HepG2 (cell line): ENCODE results near the gene CACNG5.

Experiments
- CREM ChIP-seq, 2 experiments: sonication (generic) in 1 of 2; formaldehyde crosslinking in 1 of 2; IDR thresholded peaks; 2 replicates each; pipeline versions ENCODE4 v1.4.0 to v1.6.1; 2016 to 2020; ENCODE audit warnings: antibody characterized with exemption in 1 of 2, mild to moderate bottlenecking in 1 of 2, missing genetic modification reagents in 1 of 2
- CTCF ChIP-seq: sonication (generic); formaldehyde crosslinking; IDR thresholded peaks from 2 replicates; pipeline ENCODE4 v1.5.0; 2020; ENCODE audit warnings: mild to moderate bottlenecking, missing genetic modification reagents, moderate library complexity
- EP300 ChIP-seq, 3 experiments: sonication (generic) in 1 of 3; formaldehyde crosslinking in 1 of 3; IDR thresholded peaks; 2 replicates each; pipeline versions ENCODE4 v1.5.1 to v1.6.1; 2011 to 2020; ENCODE audit warnings: low read depth in 2 of 3, low read length in 2 of 3, borderline replicate concordance in 1 of 3, improper control_type of control experiment in 1 of 3, mild to moderate bottlenecking in 1 of 3, missing genetic modification reagents in 1 of 3, moderate library complexity in 1 of 3
- FOXK2 ChIP-seq: fragments of 450-650 bp; IDR thresholded peaks from 2 replicates; pipeline ENCODE4 v1.6.1; 2016
- GLI4 ChIP-seq: sonication (generic); formaldehyde crosslinking; IDR thresholded peaks from 2 replicates; pipeline ENCODE4 v1.5.1; 2020; ENCODE audit warnings: missing genetic modification reagents, mild to moderate bottlenecking, moderate library complexity, borderline replicate concordance
- MNT ChIP-seq: fragments of 450-650 bp; IDR thresholded peaks from 2 replicates; pipeline ENCODE4 v1.6.1; 2016
- MTA3 ChIP-seq: sonication (generic); formaldehyde crosslinking; IDR thresholded peaks from 2 replicates; pipeline ENCODE4 v1.4.0; 2020; ENCODE audit warnings: missing genetic modification reagents
- MYNN ChIP-seq: sonication (generic); formaldehyde crosslinking; IDR thresholded peaks from 2 replicates; pipeline ENCODE4 v1.4.0; 2020; ENCODE audit warnings: mild to moderate bottlenecking, low read depth, missing genetic modification reagents

GRCh38 chr17:66898536-66898935 is 63.6 kb downstream of the CACNG5 start:
- TF ChIP-seq GLI4 (CRISPR knock-in tag), result no peak
- no peak for TF ChIP-seq MTA3
- TF ChIP-seq FOXK2, result no peak
- TF ChIP-seq CREM (IDR thresholded peaks at IDR 0.05), result no peak
- no peak for TF ChIP-seq CREM (CRISPR knock-in tag; IDR thresholded peaks at IDR 0.05)
- TF ChIP-seq MYNN (CRISPR knock-in tag), result no peak
- no peak for TF ChIP-seq CTCF
- TF ChIP-seq MNT, result no peak
- no peak for TF ChIP-seq EP300 (IDR thresholded peaks at IDR 0.05; ENCODE audit: low read depth in 2 of 2, low read length in 2 of 2)
- no peak for TF ChIP-seq EP300 (CRISPR knock-in tag; IDR thresholded peaks at IDR 0.05; ENCODE audit: borderline replicate concordance)
